ENCODE results near the gene MAVS.
"Not testable (repeated sequence)": the region's sequence is repeated elsewhere in the genome, so short reads cannot be mapped to it uniquely, and the experiment has no call there.

DNA sequence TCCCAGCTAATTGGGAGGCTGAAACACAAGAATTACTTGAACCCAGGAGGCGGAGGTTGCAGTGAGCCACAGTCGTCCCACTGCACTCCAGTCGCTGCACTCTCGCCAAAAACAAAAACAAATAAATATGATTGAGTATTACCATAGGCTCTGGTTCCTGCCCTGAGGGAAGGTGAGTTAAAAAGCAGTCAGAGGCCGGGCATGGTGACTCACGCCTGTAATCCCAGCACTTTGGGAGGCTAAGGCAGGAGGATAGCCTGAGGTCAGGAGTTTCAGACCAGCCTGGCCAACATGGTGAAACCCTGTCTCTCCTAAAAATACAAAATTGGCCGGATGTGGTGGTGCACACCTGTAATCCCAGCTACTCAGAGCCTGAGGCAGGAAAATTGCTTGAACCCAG is 6.4 kb upstream of the MAVS start:
- TF ChIP-seq TAF1 (IDR thresholded peaks at IDR 0.05; ENCODE audit: borderline replicate concordance, low read depth, low read length); RFX5 (IDR thresholded peaks at IDR 0.05; ENCODE audit: low read length); JUND (IDR thresholded peaks at IDR 0.05); YY1 (IDR thresholded peaks at IDR 0.05; ENCODE audit: low read depth); TCF12 (IDR thresholded peaks at IDR 0.05); RAD21 (IDR thresholded peaks at IDR 0.05; ENCODE audit: low read length); EP300 (IDR thresholded peaks at IDR 0.05; ENCODE audit: borderline replicate concordance in 1 of 2, low read depth in 1 of 2, low read length in 1 of 2); TEAD4 (IDR thresholded peaks at IDR 0.05; ENCODE audit: borderline replicate concordance, insufficient read depth); RCOR1 (IDR thresholded peaks at IDR 0.05; ENCODE audit: low read length); CHD2 (IDR thresholded peaks at IDR 0.05; ENCODE audit: low read length, partially characterized antibody): not testable (repeated sequence)
- TF ChIP-seq, protein P1, sequence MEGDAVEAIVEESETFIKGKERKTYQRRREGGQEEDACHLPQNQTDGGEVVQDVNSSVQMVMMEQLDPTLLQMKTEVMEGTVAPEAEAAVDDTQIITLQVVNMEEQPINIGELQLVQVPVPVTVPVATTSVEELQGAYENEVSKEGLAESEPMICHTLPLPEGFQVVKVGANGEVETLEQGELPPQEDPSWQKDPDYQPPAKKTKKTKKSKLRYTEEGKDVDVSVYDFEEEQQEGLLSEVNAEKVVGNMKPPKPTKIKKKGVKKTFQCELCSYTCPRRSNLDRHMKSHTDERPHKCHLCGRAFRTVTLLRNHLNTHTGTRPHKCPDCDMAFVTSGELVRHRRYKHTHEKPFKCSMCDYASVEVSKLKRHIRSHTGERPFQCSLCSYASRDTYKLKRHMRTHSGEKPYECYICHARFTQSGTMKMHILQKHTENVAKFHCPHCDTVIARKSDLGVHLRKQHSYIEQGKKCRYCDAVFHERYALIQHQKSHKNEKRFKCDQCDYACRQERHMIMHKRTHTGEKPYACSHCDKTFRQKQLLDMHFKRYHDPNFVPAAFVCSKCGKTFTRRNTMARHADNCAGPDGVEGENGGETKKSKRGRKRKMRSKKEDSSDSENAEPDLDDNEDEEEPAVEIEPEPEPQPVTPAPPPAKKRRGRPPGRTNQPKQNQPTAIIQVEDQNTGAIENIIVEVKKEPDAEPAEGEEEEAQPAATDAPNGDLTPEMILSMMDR (IDR thresholded peaks at IDR 0.05), result not testable (repeated sequence)
- TF ChIP-seq, protein P2, sequence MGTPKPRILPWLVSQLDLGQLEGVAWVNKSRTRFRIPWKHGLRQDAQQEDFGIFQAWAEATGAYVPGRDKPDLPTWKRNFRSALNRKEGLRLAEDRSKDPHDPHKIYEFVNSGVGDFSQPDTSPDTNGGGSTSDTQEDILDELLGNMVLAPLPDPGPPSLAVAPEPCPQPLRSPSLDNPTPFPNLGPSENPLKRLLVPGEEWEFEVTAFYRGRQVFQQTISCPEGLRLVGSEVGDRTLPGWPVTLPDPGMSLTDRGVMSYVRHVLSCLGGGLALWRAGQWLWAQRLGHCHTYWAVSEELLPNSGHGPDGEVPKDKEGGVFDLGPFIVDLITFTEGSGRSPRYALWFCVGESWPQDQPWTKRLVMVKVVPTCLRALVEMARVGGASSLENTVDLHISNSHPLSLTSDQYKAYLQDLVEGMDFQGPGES (IDR thresholded peaks at IDR 0.05; ENCODE audit: low read depth, low read length), result not testable (repeated sequence)
- TF ChIP-seq, protein P3, sequence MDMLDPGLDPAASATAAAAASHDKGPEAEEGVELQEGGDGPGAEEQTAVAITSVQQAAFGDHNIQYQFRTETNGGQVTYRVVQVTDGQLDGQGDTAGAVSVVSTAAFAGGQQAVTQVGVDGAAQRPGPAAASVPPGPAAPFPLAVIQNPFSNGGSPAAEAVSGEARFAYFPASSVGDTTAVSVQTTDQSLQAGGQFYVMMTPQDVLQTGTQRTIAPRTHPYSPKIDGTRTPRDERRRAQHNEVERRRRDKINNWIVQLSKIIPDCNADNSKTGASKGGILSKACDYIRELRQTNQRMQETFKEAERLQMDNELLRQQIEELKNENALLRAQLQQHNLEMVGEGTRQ (IDR thresholded peaks at IDR 0.05; ENCODE audit: borderline replicate concordance, low read depth, low read length), result not testable (repeated sequence)
- TF ChIP-seq, protein P4, sequence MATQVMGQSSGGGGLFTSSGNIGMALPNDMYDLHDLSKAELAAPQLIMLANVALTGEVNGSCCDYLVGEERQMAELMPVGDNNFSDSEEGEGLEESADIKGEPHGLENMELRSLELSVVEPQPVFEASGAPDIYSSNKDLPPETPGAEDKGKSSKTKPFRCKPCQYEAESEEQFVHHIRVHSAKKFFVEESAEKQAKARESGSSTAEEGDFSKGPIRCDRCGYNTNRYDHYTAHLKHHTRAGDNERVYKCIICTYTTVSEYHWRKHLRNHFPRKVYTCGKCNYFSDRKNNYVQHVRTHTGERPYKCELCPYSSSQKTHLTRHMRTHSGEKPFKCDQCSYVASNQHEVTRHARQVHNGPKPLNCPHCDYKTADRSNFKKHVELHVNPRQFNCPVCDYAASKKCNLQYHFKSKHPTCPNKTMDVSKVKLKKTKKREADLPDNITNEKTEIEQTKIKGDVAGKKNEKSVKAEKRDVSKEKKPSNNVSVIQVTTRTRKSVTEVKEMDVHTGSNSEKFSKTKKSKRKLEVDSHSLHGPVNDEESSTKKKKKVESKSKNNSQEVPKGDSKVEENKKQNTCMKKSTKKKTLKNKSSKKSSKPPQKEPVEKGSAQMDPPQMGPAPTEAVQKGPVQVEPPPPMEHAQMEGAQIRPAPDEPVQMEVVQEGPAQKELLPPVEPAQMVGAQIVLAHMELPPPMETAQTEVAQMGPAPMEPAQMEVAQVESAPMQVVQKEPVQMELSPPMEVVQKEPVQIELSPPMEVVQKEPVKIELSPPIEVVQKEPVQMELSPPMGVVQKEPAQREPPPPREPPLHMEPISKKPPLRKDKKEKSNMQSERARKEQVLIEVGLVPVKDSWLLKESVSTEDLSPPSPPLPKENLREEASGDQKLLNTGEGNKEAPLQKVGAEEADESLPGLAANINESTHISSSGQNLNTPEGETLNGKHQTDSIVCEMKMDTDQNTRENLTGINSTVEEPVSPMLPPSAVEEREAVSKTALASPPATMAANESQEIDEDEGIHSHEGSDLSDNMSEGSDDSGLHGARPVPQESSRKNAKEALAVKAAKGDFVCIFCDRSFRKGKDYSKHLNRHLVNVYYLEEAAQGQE (IDR thresholded peaks at IDR 0.05; ENCODE audit: low read depth, low read length), result not testable (repeated sequence)

Measured in SK-N-SH (cell line).